GM23338 (cell line): Measurements from ENCODE around the gene NBEAL2. TPM values are rescaled to one million over a fixed set of nuclear protein-coding genes. Genes with fewer than 3 reads are reported as not detected.

Source experiments
- ATAC-seq: fragments of 200-7000 bp; cut with Tn5 transposase; 3 replicates; pipeline ENCODE4 v1.9.1; 2020
- DNase-seq: peaks from one replicate; pipeline ENCODE4 v3.0.0-alpha.2; 2015; ENCODE audit warnings: low spot score
- H2AFZ ChIP-seq: fragments of 200-600 bp; sonication (generic); 2 replicates; pipeline ENCODE4 v1.8.0; 2016; ENCODE audit warnings: antibody characterized with exemption, mild to moderate bottlenecking, moderate library complexity
- H3F3A ChIP-seq: fragments of 200-600 bp; sonication (generic); replicated peaks from 2 replicates; pipeline ENCODE4 v1.8.0; 2017; ENCODE audit warnings: antibody characterized with exemption, mixed run types, low read depth
- H3K27ac ChIP-seq: fragments of 200-600 bp; sonication (generic); 2 replicates; pipeline ENCODE4 v1.6.1; 2016; ENCODE audit warnings: low read depth
- H3K27me3 ChIP-seq: fragments of 200-600 bp; sonication (generic); 2 replicates; pipeline ENCODE4 v1.8.0; 2016; ENCODE audit warnings: mild to moderate bottlenecking, mixed run types, moderate library complexity; ENCODE audit not compliant: insufficient read depth
- H3K36me3 ChIP-seq: fragments of 200-600 bp; sonication (generic); 2 replicates; pipeline ENCODE4 v1.8.0; 2016; ENCODE audit warnings: mild to moderate bottlenecking; ENCODE audit not compliant: insufficient read depth
- H3K4me1 ChIP-seq: fragments of 200-600 bp; sonication (generic); 2 replicates; pipeline ENCODE4 v1.8.0; 2016; ENCODE audit warnings: mild to moderate bottlenecking, moderate library complexity; ENCODE audit not compliant: insufficient read depth
- H3K4me2 ChIP-seq: fragments of 200-600 bp; sonication (generic); 2 replicates; pipeline ENCODE4 v1.7.1; 2017; ENCODE audit warnings: mixed run types
- H3K4me3 ChIP-seq: fragments of 200-600 bp; sonication (generic); 2 replicates; pipeline ENCODE4 v1.6.1; 2016; ENCODE audit warnings: mixed run types
- H3K79me2 ChIP-seq: fragments of 200-600 bp; sonication (generic); replicated peaks from 2 replicates; pipeline ENCODE4 v1.8.0; 2017; ENCODE audit warnings: mild to moderate bottlenecking; ENCODE audit not compliant: insufficient read depth
- H3K9me2 ChIP-seq: fragments of 200-600 bp; sonication (generic); 2 replicates; pipeline ENCODE4 v1.8.0; 2017; ENCODE audit not compliant: insufficient read depth
- H4K20me1 ChIP-seq: fragments of 200-600 bp; sonication (generic); replicated peaks from 2 replicates; pipeline ENCODE4 v1.8.0; 2017; ENCODE audit warnings: mild to moderate bottlenecking; ENCODE audit not compliant: insufficient read depth
- H3K27ac Mint-ChIP-seq: 2 replicates; pipeline ENCODE4 v1.8.0; 2020; ENCODE audit warnings: inconsistent platforms, mild to moderate bottlenecking, moderate library complexity, mixed read lengths
- H3K27me3 Mint-ChIP-seq: 3 replicates; pipeline ENCODE4 v1.8.0; 2022; ENCODE audit warnings: low read depth, mild to moderate bottlenecking, moderate library complexity, mixed read lengths, inconsistent platforms; ENCODE audit not compliant: insufficient read depth, poor library complexity
- H3K36me3 Mint-ChIP-seq: 3 replicates; pipeline ENCODE4 v1.8.0; 2021; ENCODE audit warnings: low read depth, mild to moderate bottlenecking, inconsistent platforms, moderate library complexity, mixed read lengths
- H3K4me1 Mint-ChIP-seq: 3 replicates; pipeline ENCODE4 v1.8.0; 2020; ENCODE audit warnings: mild to moderate bottlenecking, inconsistent platforms, mixed read lengths
- H3K4me3 Mint-ChIP-seq: 3 replicates; pipeline ENCODE4 v1.8.0; 2021; ENCODE audit warnings: moderate library complexity, mild to moderate bottlenecking, inconsistent platforms, mixed read lengths
- H3K9me3 Mint-ChIP-seq: 3 replicates; pipeline ENCODE4 v1.8.0; 2020; ENCODE audit warnings: moderate library complexity, mild to moderate bottlenecking, inconsistent platforms, mixed read lengths
- ETS1 ChIP-seq: IDR thresholded peaks from 2 replicates; pipeline ENCODE4 v1.6.1; 2016; ENCODE audit warnings: antibody characterized with exemption
- STAT1 ChIP-seq: IDR thresholded peaks from one replicate; pipeline ENCODE4 v1.6.1; 2016; ENCODE audit warnings: antibody characterized with exemption; ENCODE audit not compliant: unreplicated experiment
- ZNF114 ChIP-seq: fragments of 250-450 bp; sonication (Bioruptor Pico); IDR thresholded peaks from 2 replicates; pipeline ENCODE4 v1.5.0; 2020; ENCODE audit warnings: mild to moderate bottlenecking, moderate library complexity
- ZNF462 ChIP-seq: fragments of 250-450 bp; sonication (Bioruptor Pico); IDR thresholded peaks from 2 replicates; pipeline ENCODE4 v1.5.0; 2020; ENCODE audit warnings: mild to moderate bottlenecking, moderate library complexity
- polyA plus RNA-seq: library from polyadenylated mRNA; unstranded; fragments of >200 nt; fragmentation: Nextera tagmentation; extraction: Ambion mirVana; gene quantifications from 2 replicates; pipeline ENCODE4 v1.2.1, GENCODE V29; 2016
- total RNA-seq: library from RNA; depleted of rRNA; stranded (reverse); fragments of >200 nt; shearing (Covaris generic); gene quantifications from 2 replicates; pipeline ENCODE4 v1.2.3, GENCODE V29; 2014

The NBEAL2 gene
- total and polyA plus RNA-seq, 2 experiments from 2014 or later, result 13.5 to 79.9 TPM

- no peak for TF ChIP-seq ZNF462
- TF ChIP-seq ETS1, result no peak
- no peak for TF ChIP-seq ZNF114 (CRISPR knock-in tag)
- no peak for TF ChIP-seq STAT1
These were observed 48.5 kb upstream of the NBEAL2 start (continued) for GRCh38 chr3:46930945-46931403.

- Mint-ChIP-seq H3K27ac (no peak overlapping the region), H3K36me3 (peaks cover 7% of the 10 kb centered on the region; the same call in 1 of the 3 replicates), H3K9me3 (no peaks in the 10 kb centered on the region), H3K4me3 (no peak overlapping the region), H3K27me3 (peaks cover 4% of the 10 kb centered on the region), H3K4me1 (peaks cover 40% of the 10 kb centered on the region)
- Histone ChIP-seq H3K4me1 (peaks cover 12% of the 10 kb centered on the region; the same call in 1 of the 2 replicates), H3K79me2 (peaks cover 77% of the 10 kb centered on the region), H3K27ac (no peak overlapping the region), H3K27me3 (no peaks in the 10 kb centered on the region), H3K4me3 (no peak overlapping the region), H3F3A (0 out of 2 replicates have a peak, but pooled peaks cover 7% of the 10 kb centered on the region), H3K4me2 (no peak overlapping the region), H2AFZ (no peak overlapping the region), H3K9me2 (no peaks in the 10 kb centered on the region), H4K20me1 (peaks cover 38% of the 10 kb centered on the region), H3K36me3 (no peaks in the 10 kb centered on the region; the same call in 1 of the 2 replicates)
- TF ChIP-seq ETS1, result no peak
- DNase-seq, result no peak
- no peak for ATAC-seq
These were observed 47.7 kb upstream of the NBEAL2 start for GRCh38 chr3:46931631-46932331.
